ENCODE results near the gene ZNF417.

DNA sequence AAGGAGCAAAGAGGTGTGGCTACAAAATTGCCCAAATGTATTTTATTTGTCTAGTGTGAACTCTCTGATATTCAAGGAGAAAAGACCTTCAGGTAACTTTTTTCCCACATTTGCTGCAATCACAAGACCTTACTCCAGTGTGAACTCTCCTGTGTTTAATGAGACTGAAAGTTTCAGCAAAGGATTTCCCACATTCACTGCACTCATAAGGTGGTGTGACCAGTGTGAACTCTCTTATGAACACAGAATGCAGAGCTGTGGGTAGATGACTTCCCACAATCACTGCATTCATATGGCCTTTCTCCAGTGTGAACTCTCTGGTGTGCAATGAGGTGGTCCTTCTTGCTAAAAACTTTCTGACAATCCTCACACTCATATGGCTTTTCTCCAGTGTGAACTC is 43.9 kb downstream of the ZNF417 start:
- TF ChIP-seq, protein P1, sequence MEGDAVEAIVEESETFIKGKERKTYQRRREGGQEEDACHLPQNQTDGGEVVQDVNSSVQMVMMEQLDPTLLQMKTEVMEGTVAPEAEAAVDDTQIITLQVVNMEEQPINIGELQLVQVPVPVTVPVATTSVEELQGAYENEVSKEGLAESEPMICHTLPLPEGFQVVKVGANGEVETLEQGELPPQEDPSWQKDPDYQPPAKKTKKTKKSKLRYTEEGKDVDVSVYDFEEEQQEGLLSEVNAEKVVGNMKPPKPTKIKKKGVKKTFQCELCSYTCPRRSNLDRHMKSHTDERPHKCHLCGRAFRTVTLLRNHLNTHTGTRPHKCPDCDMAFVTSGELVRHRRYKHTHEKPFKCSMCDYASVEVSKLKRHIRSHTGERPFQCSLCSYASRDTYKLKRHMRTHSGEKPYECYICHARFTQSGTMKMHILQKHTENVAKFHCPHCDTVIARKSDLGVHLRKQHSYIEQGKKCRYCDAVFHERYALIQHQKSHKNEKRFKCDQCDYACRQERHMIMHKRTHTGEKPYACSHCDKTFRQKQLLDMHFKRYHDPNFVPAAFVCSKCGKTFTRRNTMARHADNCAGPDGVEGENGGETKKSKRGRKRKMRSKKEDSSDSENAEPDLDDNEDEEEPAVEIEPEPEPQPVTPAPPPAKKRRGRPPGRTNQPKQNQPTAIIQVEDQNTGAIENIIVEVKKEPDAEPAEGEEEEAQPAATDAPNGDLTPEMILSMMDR (IDR thresholded peaks at IDR 0.05) = no peak
- no peak for TF ChIP-seq POLR2A (IDR thresholded peaks at IDR 0.05; ENCODE audit: low read depth)
- no peak for TF ChIP-seq POLR2AphosphoS5 (IDR thresholded peaks at IDR 0.05)
